Effector memory CD4-positive, alpha-beta T cell (primary cell): Measurements from ENCODE around the gene KCNJ15.

ENCODE experiments used
- DNase-seq, 3 donors: peaks; one replicate each; pipeline ENCODE4 v3.0.0-alpha.2; 2020
- H3K27ac ChIP-seq: 2 replicates; pipeline ENCODE4 v1.7.0; 2013; ENCODE audit warnings: mild to moderate bottlenecking, low read length, moderate library complexity; ENCODE audit not compliant: insufficient read depth, poor library complexity, severe bottlenecking
- H3K27me3 ChIP-seq: replicated peaks from 2 replicates; pipeline ENCODE4 v1.7.0; 2013; ENCODE audit warnings: mild to moderate bottlenecking, low read length; ENCODE audit not compliant: insufficient read depth, control insufficient read depth, poor library complexity, severe bottlenecking
- H3K36me3 ChIP-seq: 2 replicates; pipeline ENCODE4 v1.7.0; 2013; ENCODE audit warnings: mild to moderate bottlenecking, low read length, moderate library complexity; ENCODE audit not compliant: control insufficient read depth, insufficient read depth
- H3K4me1 ChIP-seq: 2 replicates; pipeline ENCODE4 v1.7.0; 2013; ENCODE audit warnings: low read length, mild to moderate bottlenecking; ENCODE audit not compliant: control insufficient read depth, insufficient read depth, poor library complexity, severe bottlenecking
- H3K4me3 ChIP-seq: 2 replicates; pipeline ENCODE4 v1.7.0; 2013; ENCODE audit warnings: low read length, low read depth, mild to moderate bottlenecking; ENCODE audit not compliant: insufficient read depth, poor library complexity, severe bottlenecking
- H3K9me3 ChIP-seq: 2 replicates; pipeline ENCODE4 v1.7.0; 2013; ENCODE audit warnings: mild to moderate bottlenecking, low read length, moderate library complexity; ENCODE audit not compliant: control insufficient read depth

Gene KCNJ15

GRCh38 chr21:38280867-38281266 lies 24.1 kb downstream of the KCNJ15 start:
- Histone ChIP-seq H3K27ac (no peak overlapping the region), H3K27me3 (no peaks in the 10 kb centered on the region), H3K9me3 (no peaks in the 10 kb centered on the region), H3K36me3 (no peaks in the 10 kb centered on the region), H3K4me3 (no peak overlapping the region), H3K4me1 (no peaks in the 10 kb centered on the region)
- DNase-seq = no peak

GRCh38 chr21:38282921-38283320 lies 26.1 kb downstream of the KCNJ15 start:
- Histone ChIP-seq H3K27ac (no peak overlapping the region), H3K9me3 (no peaks in the 10 kb centered on the region), H3K4me1 (no peaks in the 10 kb centered on the region), H3K36me3 (no peaks in the 10 kb centered on the region), H3K4me3 (no peak overlapping the region), H3K27me3 (no peaks in the 10 kb centered on the region)
- DNase-seq = no peak

DNA sequence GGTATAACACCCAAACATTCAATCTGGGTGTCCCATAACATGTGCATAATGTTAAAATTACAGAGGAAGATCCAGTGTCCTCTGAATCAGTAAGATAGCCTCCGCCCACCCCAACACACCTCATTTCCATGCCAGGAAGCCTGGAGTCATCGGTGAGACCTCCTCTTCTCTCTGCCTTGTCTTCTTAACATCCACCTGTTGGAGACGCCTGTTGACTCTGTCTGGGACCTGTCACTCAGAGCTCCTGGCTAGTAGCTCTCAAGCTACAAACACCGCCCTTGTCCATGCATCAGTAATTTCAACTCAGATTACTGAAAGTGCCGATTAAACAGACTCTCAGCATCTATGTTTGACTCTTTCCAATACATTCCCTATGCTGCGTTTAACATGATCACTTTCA lies 27.4 kb downstream of the KCNJ15 start:
- Histone ChIP-seq H3K36me3 (no peaks in the 10 kb centered on the region), H3K27ac (no peak overlapping the region), H3K27me3 (no peaks in the 10 kb centered on the region), H3K9me3 (no peaks in the 10 kb centered on the region), H3K4me3 (no peak overlapping the region), H3K4me1 (no peaks in the 10 kb centered on the region)
- DNase-seq = no peak

DNA sequence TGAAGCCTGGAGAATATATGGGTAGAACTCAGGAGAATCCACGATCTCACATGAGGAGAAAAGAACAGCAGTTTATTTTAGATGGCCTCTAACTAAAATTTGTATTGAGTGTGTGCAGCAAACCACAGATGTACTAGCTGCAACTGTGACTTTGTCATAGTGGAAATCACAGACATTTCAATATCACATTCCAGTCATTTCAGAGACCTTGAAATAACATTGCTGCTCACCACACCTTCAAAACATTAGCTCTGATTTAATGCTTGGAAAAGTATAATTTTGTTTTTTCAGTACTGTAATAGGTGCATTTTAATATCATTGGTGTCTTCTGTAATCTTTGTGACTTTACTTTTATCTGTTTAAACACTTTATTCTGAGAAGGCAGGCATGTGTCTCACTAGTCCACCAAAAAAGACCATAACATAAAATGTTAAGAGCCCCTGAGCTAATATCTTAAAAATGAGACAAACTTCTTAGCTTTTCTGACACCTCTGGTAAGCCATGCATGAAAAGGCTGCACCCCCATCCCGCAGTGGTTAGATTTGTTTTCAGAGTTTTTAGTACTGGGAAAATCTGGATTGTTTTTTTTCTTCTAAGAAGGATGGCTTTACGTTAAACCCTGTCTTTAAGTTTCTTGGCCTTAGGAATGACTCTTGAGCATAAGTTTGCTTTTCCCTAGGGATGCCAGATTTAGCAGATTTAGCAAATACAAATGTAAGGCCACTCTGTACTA lies 30.1 kb downstream of the KCNJ15 start:
- Histone ChIP-seq H3K4me1 (no peaks in the 10 kb centered on the region), H3K27me3 (no peaks in the 10 kb centered on the region), H3K4me3 (no peak overlapping the region), H3K27ac (no peak overlapping the region), H3K36me3 (no peaks in the 10 kb centered on the region), H3K9me3 (no peaks in the 10 kb centered on the region)
- DNase-seq = no peak

GRCh38 chr21:38287476-38287875 lies 30.7 kb downstream of the KCNJ15 start:
- Histone ChIP-seq H3K27me3 (no peaks in the 10 kb centered on the region), H3K4me3 (no peak overlapping the region), H3K36me3 (no peaks in the 10 kb centered on the region), H3K27ac (no peak overlapping the region), H3K4me1 (no peaks in the 10 kb centered on the region), H3K9me3 (no peaks in the 10 kb centered on the region)
- no peak for DNase-seq

GRCh38 chr21:38289705-38290485 lies 33.1 kb downstream of the KCNJ15 start:
- DNase-seq = no peak
- H3K4me1 ChIP-seq = no peaks in the 10 kb centered on the region
- H3K27ac ChIP-seq = no peak overlapping the region
- no peaks in the 10 kb centered on the region for H3K9me3 ChIP-seq
- H3K27me3 ChIP-seq = no peaks in the 10 kb centered on the region
- no peaks in the 10 kb centered on the region for H3K36me3 ChIP-seq
- H3K4me3 ChIP-seq = no peak overlapping the region

GRCh38 chr21:38290809-38291208 lies 34.0 kb downstream of the KCNJ15 start:
- Histone ChIP-seq H3K36me3 (no peaks in the 10 kb centered on the region), H3K4me3 (no peak overlapping the region), H3K9me3 (no peaks in the 10 kb centered on the region), H3K4me1 (no peaks in the 10 kb centered on the region), H3K27ac (no peak overlapping the region), H3K27me3 (no peaks in the 10 kb centered on the region)
- DNase-seq = no peak

DNA sequence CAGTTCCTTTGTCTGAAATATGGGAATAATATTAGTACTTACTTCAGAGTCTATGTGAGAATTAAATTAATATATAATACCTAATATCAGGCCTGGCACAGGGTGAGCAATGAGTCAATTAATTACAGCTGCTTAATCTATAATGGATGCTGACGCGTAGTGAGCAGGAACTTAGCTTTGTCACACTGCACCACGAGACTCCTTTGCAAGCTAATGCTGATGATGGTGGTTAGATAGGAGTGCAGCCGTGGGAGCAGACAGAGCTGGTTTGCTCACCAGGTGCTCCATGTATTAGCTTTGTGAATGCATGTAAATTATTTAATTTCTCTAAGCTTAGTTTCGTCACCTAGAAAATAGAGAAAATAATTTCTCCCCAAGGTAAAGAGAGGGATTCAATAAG lies 35.1 kb downstream of the KCNJ15 start:
- H3K4me1 ChIP-seq = no peaks in the 10 kb centered on the region
- no peaks in the 10 kb centered on the region for H3K36me3 ChIP-seq
- H3K4me3 ChIP-seq = no peak overlapping the region
- DNase-seq = no peak
- no peaks in the 10 kb centered on the region for H3K9me3 ChIP-seq
- H3K27me3 ChIP-seq = no peaks in the 10 kb centered on the region
- no peak overlapping the region for H3K27ac ChIP-seq

- Histone ChIP-seq H3K4me1 (no peaks in the 10 kb centered on the region), H3K4me3 (no peak overlapping the region), H3K27ac (no peak overlapping the region), H3K9me3 (no peaks in the 10 kb centered on the region), H3K27me3 (no peaks in the 10 kb centered on the region), H3K36me3 (no peaks in the 10 kb centered on the region)
- no peak for DNase-seq
These were observed 36.3 kb downstream of the KCNJ15 start for GRCh38 chr21:38293113-38293512.

- no peaks in the 10 kb centered on the region for H3K4me1 ChIP-seq
- H3K9me3 ChIP-seq = no peaks in the 10 kb centered on the region
- H3K36me3 ChIP-seq = no peaks in the 10 kb centered on the region
- DNase-seq = no peak
- H3K4me3 ChIP-seq = no peak overlapping the region
- no peaks in the 10 kb centered on the region for H3K27me3 ChIP-seq
- no peak overlapping the region for H3K27ac ChIP-seq
These were observed 37.0 kb downstream of the KCNJ15 start for GRCh38 chr21:38293765-38294164.
